Measurements from ENCODE around the gene PSMG3. TPM values are rescaled to one million over a fixed set of nuclear protein-coding genes. Genes with fewer than 3 reads are reported as not detected.

PSMG3 gene
- total RNA-seq, 1 donor from 2014 or later: 35.2 TPM

DNA sequence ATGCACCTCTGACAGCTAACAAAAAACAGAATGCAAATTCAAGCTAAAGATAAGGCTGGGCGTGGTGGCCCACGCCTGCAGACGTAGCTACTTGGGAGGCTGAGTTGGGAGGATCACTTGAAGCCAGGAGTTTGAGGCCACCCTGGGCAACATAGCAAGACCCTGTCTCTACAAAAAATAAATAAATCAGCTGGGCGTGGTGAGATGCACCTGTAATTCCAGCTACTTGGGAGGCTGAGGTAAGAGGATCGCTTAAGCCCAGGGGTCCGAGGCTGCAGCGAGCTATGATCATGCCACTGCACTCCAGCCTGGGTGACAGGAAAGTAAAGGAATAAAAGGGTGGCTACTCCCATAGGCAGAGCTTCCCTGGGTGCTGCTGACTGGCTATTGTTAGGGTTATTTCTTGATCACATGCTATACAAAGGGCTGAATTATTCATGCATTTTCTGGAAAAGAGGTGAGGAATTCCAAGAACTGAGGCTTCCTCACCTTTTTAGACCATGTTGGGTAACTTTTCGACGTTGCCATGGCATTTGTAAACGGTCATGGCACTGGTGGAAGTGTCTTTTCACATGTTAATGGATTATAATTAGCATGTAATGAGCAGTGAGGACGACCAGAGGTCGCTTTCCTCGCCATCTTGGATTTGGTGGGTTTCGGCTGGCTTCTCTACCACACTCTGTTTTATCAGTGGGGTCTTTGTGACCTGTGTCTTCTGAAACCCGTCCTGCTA is 6.9 kb upstream of the PSMG3 start:
- TF ChIP-seq, protein P1, sequence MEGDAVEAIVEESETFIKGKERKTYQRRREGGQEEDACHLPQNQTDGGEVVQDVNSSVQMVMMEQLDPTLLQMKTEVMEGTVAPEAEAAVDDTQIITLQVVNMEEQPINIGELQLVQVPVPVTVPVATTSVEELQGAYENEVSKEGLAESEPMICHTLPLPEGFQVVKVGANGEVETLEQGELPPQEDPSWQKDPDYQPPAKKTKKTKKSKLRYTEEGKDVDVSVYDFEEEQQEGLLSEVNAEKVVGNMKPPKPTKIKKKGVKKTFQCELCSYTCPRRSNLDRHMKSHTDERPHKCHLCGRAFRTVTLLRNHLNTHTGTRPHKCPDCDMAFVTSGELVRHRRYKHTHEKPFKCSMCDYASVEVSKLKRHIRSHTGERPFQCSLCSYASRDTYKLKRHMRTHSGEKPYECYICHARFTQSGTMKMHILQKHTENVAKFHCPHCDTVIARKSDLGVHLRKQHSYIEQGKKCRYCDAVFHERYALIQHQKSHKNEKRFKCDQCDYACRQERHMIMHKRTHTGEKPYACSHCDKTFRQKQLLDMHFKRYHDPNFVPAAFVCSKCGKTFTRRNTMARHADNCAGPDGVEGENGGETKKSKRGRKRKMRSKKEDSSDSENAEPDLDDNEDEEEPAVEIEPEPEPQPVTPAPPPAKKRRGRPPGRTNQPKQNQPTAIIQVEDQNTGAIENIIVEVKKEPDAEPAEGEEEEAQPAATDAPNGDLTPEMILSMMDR (conservative IDR thresholded peaks at IDR 0.05): no peak
- Mint-ChIP-seq H3K27me3 (peaks cover 11% of the 10 kb centered on the region), H3K4me3 (no peak overlapping the region), H3K36me3 (no peaks in the 10 kb centered on the region), H3K9me3 (no peaks in the 10 kb centered on the region), H3K27ac (no peak overlapping the region), H3K4me1 (ENCODE audit: unreplicated experiment) (peaks cover 9% of the 10 kb centered on the region)
- no peak for DNase-seq (ENCODE audit: extremely low spot score, unreplicated experiment)

DNA sequence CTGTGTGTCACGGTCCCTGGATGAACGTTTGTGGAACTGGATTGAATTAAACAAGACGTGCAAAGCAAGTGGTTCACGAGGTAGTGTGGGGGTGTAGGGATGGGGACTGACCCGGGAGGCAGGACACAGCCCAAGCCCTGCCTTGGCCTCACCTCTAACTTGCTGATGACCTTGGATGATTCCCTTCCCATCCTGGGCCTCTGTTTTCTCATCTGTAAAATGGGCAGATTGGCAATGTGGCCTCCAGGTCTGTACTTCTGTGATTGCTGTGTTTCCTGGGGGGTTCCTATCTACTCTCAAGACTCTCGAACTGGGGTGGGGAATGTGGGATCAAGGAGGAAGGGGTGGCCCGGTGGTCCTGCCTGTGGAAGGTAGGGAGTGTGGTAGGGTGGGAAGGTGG is 6.0 kb upstream of the PSMG3 start:
- no peaks in the 10 kb centered on the region for H3K9me3 Mint-ChIP-seq
- peaks cover 9% of the 10 kb centered on the region for H3K4me1 Mint-ChIP-seq (ENCODE audit: unreplicated experiment)
- TF ChIP-seq, protein P1 (conservative IDR thresholded peaks at IDR 0.05): no peak
- no peak for DNase-seq (ENCODE audit: extremely low spot score, unreplicated experiment)
- H3K36me3 Mint-ChIP-seq: no peaks in the 10 kb centered on the region
- no peak overlapping the region for H3K4me3 Mint-ChIP-seq
- peaks cover 11% of the 10 kb centered on the region for H3K27me3 Mint-ChIP-seq
- H3K27ac Mint-ChIP-seq: no peak overlapping the region

DNA sequence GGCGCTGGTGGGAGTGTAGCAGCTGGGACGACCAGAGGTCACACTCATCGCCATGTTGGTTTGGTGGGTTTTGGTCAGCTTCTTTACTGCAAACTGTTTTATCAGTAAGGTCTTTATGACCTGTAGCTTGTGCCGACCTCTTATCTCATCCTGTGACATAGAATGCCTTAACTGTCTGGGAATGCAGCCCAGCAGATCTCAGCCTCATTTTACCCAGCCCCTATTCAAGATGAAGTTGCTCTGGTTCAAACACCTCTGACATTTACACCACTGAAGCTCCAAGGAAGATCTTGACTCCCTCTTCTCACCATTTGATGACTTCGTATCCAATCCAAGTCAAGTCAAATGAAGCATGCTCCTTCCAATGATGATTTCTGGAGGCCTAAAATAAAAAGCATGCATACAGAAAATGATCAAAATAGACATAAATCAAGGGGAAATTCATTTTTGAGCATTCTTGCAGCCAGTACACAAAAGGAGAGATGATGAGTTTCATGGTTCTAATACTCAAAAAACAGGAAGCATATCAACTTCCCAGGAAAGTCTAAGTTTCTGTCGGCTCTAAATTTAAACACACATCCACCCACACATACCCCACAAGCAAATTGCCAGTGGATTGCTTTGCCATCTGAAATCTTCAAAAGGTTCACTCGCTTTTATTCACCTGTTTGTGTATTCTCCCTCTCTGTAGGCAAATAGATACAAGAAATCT is 2.4 kb upstream of the PSMG3 start:
- H3K4me3 Mint-ChIP-seq: peak overlapping the region; percentile 89
- no peak for DNase-seq (ENCODE audit: extremely low spot score, unreplicated experiment)
- peak overlapping the region; percentile 88 for H3K27ac Mint-ChIP-seq
- TF ChIP-seq, protein P1 (conservative IDR thresholded peaks at IDR 0.05): no peak
- H3K9me3 Mint-ChIP-seq: no peaks in the 10 kb centered on the region
- H3K36me3 Mint-ChIP-seq: peaks cover 2% of the 10 kb centered on the region
- H3K4me1 Mint-ChIP-seq (ENCODE audit: unreplicated experiment): peaks cover 12% of the 10 kb centered on the region
- no peaks in the 10 kb centered on the region for H3K27me3 Mint-ChIP-seq

DNA sequence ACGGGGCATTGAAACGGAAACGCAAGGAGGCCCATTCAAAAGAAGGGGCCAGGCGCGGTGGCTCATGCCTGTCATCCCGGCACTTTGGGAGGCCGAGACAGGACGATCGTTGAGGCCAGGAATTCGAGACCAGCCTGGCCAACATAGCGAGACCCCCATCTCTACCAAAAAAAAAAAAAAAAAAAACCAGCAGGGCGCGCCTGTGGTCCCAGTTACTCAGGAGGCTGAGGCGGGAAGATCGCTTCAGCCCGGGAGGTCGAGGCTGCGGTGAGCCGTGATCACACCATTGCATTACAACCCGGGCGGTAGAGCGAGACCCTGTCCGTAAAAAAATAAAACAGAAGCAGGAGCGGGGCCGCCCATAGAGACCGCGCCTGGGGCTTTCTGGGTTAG is 396 bp downstream of the PSMG3 start:
- H3K4me3 Mint-ChIP-seq: peak overlapping the region; percentile 82
- no peaks in the 10 kb centered on the region for H3K9me3 Mint-ChIP-seq
- peak overlapping the region; percentile 83 for H3K27ac Mint-ChIP-seq
- TF ChIP-seq, protein P1 (conservative IDR thresholded peaks at IDR 0.05): no peak
- H3K27me3 Mint-ChIP-seq: no peaks in the 10 kb centered on the region
- peaks cover 3% of the 10 kb centered on the region for H3K36me3 Mint-ChIP-seq
- H3K4me1 Mint-ChIP-seq (ENCODE audit: unreplicated experiment): peaks cover 17% of the 10 kb centered on the region
- no peak for DNase-seq (ENCODE audit: extremely low spot score, unreplicated experiment)

DNA sequence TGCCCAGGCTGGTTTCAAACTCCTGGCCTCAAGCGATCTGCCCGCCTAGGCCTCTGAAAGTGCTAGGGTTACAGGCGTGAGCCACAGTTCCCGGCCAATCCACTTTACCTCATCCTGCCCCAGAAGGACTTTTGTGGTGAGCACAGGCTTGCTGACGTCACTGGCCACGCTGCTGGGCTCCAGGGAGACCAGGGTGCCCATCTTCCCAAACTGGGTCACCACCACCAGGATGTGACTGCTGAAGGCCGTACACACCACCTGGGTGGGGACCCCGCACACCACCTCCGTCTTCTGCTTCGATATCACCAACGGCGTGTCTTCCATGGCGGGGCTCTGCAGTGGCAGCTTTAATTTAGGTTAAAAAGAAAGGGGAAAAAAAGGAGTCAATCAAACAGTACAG is 816 bp downstream of the PSMG3 start:
- H3K9me3 Mint-ChIP-seq: no peaks in the 10 kb centered on the region
- peak overlapping the region; percentile 82 for H3K4me3 Mint-ChIP-seq
- peaks cover 3% of the 10 kb centered on the region for H3K36me3 Mint-ChIP-seq
- peak overlapping the region; percentile 83 for H3K27ac Mint-ChIP-seq
- no peaks in the 10 kb centered on the region for H3K27me3 Mint-ChIP-seq
- TF ChIP-seq, protein P1 (conservative IDR thresholded peaks at IDR 0.05): no peak
- H3K4me1 Mint-ChIP-seq (ENCODE audit: unreplicated experiment): peaks cover 20% of the 10 kb centered on the region
- no peak for DNase-seq (ENCODE audit: extremely low spot score, unreplicated experiment)
